ENCODE results near the gene COBL. TPM values are rescaled to one million over a fixed set of nuclear protein-coding genes. Genes with fewer than 3 reads are reported as not detected.

COBL gene
- total and polyA plus RNA-seq, 10 of the 15 experiments (the other 5 are each of a cell fraction or from before 2014, with no cell fraction given): 0.21 TPM; not detected in 9

GRCh38 chr7:51234609-51235308, 81.8 kb downstream of the COBL start (continued):
- TF ChIP-seq CHD2 (IDR thresholded peaks at IDR 0.05; ENCODE audit: borderline replicate concordance, low read depth, low read length): no peak

GRCh38 chr7:51234139-51234538, 82.5 kb downstream of the COBL start:
- Histone ChIP-seq H3K9me3 (replicated peaks; ENCODE audit: control insufficient read depth, insufficient read depth, low read length) (no peaks in the 10 kb centered on the region), H4K20me1 (ENCODE audit: control insufficient read depth, insufficient read depth) (no peaks in the 10 kb centered on the region; the same call in 1 of the 2 replicates), H3K36me3 (ENCODE audit: control insufficient read depth in 2 of 2, insufficient read depth in 2 of 2, low read length in 1 of 2) (no peaks in the 10 kb centered on the region), H2AFZ (ENCODE audit: control insufficient read depth, low read depth, low read length) (no peak overlapping the region), H3K27ac (ENCODE audit: control insufficient read depth, insufficient read depth) (no peak overlapping the region), H3K79me2 (ENCODE audit: control insufficient read depth, insufficient read depth, low read length) (no peaks in the 10 kb centered on the region), H3K4me2 (ENCODE audit: control insufficient read depth, insufficient read depth) (no peak overlapping the region), H3K4me3 (no peak overlapping the region), H3K9ac (ENCODE audit: control insufficient read depth, insufficient read depth, low read length) (no peak overlapping the region), H3K27me3 (replicated peaks in 1 of 2; ENCODE audit: control insufficient read depth in 2 of 2, insufficient read depth in 2 of 2, low read length in 1 of 2) (no peaks in the 10 kb centered on the region; a peak in 1 of 4 replicates), H3K4me1 (ENCODE audit: control insufficient read depth, insufficient read depth, low read length) (no peaks in the 10 kb centered on the region)
- in situ Hi-C loops (cut with MboI): no loop called here
- intact Hi-C loops (cut with micrococcal nuclease; ENCODE audit: unreplicated experiment): no loop called here
- 32% methylated on average over 13 of the region's 13 CpGs for WGBS (ENCODE audit: insufficient coverage, insufficient replicate concordance, low lambda C conversion rate, missing lambda C conversion rate)
- TF ChIP-seq BMI1 (IDR thresholded peaks at IDR 0.05; ENCODE audit: borderline replicate concordance) (no peak), ZNF24 (IDR thresholded peaks at IDR 0.05) (no peak), USF1 (IDR thresholded peaks at IDR 0.05; ENCODE audit: borderline replicate concordance, extremely low read length, insufficient read depth, low read depth, low read length) (no peak), BRCA1 (IDR thresholded peaks at IDR 0.05; ENCODE audit: low read depth, low read length) (no peak)
- ChIA-PET POLR2A (no interaction called here), CTCF (no interaction called here), RAD21 (ENCODE audit: unreplicated experiment) (no interaction called here), SMC1A (ENCODE audit: uncharacterized antibody, unreplicated experiment) (no interaction called here)
- BruUV-seq (replicated peaks): no TSS peak
- DNase-seq (ENCODE audit: low read depth, low spot score): no peak
- no peak for ATAC-seq
- no peak for FAIRE-seq

All from GM12878 (cell line).